Measurements from ENCODE around the gene LRRC61. TPM values are rescaled to one million over a fixed set of nuclear protein-coding genes. Genes with fewer than 3 reads are reported as not detected.

Gene LRRC61
- polyA plus RNA-seq, 1 donor (not counting 4 experiments of a cell fraction or from before 2014, with no cell fraction given), result 1.0 TPM

GRCh38 chr7:150336746-150337145, 13.6 kb downstream of the LRRC61 start:
- Histone ChIP-seq H3K36me3 (ENCODE audit: control insufficient read depth in 2 of 2, extremely low read depth in 1 of 2, insufficient read depth in 2 of 2, low read length in 2 of 2) (no peaks in the 10 kb centered on the region), H3K4me2 (ENCODE audit: control insufficient read depth, extremely low read depth, insufficient read depth, low read depth, low read length) (no peak overlapping the region), H2AFZ (ENCODE audit: control insufficient read depth, low read length) (no peak overlapping the region), H4K20me1 (ENCODE audit: control insufficient read depth, extremely low read depth, insufficient read depth, low read length) (no peaks in the 10 kb centered on the region), H3K27me3 (ENCODE audit: control insufficient read depth, extremely low read depth, insufficient read depth, low read length) (peaks cover 25% of the 10 kb centered on the region), H3K9ac (ENCODE audit: control insufficient read depth, extremely low read depth, insufficient read depth, low read length) (no peak overlapping the region), H3K4me1 (ENCODE audit: control insufficient read depth, extremely low read depth, insufficient read depth, low read length) (no peaks in the 10 kb centered on the region), H3K79me2 (ENCODE audit: control insufficient read depth, insufficient read depth, low read length) (no peaks in the 10 kb centered on the region), H3K9me3 (ENCODE audit: control insufficient read depth, low read depth, low read length) (no peaks in the 10 kb centered on the region), H3K9me1 (ENCODE audit: control insufficient read depth, extremely low read depth, insufficient read depth, low read length) (no peaks in the 10 kb centered on the region), H3K27ac (ENCODE audit: control insufficient read depth, insufficient read depth, low read length) (no peak overlapping the region), H3K4me3 (ENCODE audit: control insufficient read depth in 2 of 3, extremely low read depth in 1 of 3, insufficient read depth in 2 of 3, low read depth in 1 of 3, low read length in 3 of 3) (no peak overlapping the region)
- DNase-seq (ENCODE audit: low read depth, low spot score) (no peak), FAIRE-seq (no peak)
- dilution Hi-C loops (cut with MboI; ENCODE audit: extremely low pct_ligation_motif_present, low sequenced_read_pairs), result no loop called here
- TF ChIP-seq EZH2 (IDR thresholded peaks at IDR 0.05; ENCODE audit: low read length) (no peak), CTCF (optimal IDR thresholded peaks at IDR 0.05 in 1 of 3, IDR thresholded peaks at IDR 0.05 in 1 of 3, conservative IDR thresholded peaks at IDR 0.05 in 1 of 3; ENCODE audit: extremely low read depth in 1 of 3, insufficient read depth in 2 of 3, low read length in 3 of 3) (no peak)

GRCh38 chr7:150337179-150337578, 14.0 kb downstream of the LRRC61 start:
- no peak for FAIRE-seq
- H3K9ac ChIP-seq (ENCODE audit: control insufficient read depth, extremely low read depth, insufficient read depth, low read length), result no peak overlapping the region
- dilution Hi-C loops (cut with MboI; ENCODE audit: extremely low pct_ligation_motif_present, low sequenced_read_pairs), result no loop called here

More at GRCh38 chr7:150337179-150337578, 14.0 kb downstream of the LRRC61 start:
- no peaks in the 10 kb centered on the region for H4K20me1 ChIP-seq (ENCODE audit: control insufficient read depth, extremely low read depth, insufficient read depth, low read length)
- no peaks in the 10 kb centered on the region for H3K79me2 ChIP-seq (ENCODE audit: control insufficient read depth, insufficient read depth, low read length)
- no peaks in the 10 kb centered on the region for H3K9me3 ChIP-seq (ENCODE audit: control insufficient read depth, low read depth, low read length)
- H3K4me2 ChIP-seq (ENCODE audit: control insufficient read depth, extremely low read depth, insufficient read depth, low read depth, low read length), result no peak overlapping the region
- peaks cover 29% of the 10 kb centered on the region for H3K27me3 ChIP-seq (ENCODE audit: control insufficient read depth, extremely low read depth, insufficient read depth, low read length)
- no peak overlapping the region for H2AFZ ChIP-seq (ENCODE audit: control insufficient read depth, low read length)
- H3K9me1 ChIP-seq (ENCODE audit: control insufficient read depth, extremely low read depth, insufficient read depth, low read length), result no peaks in the 10 kb centered on the region
- TF ChIP-seq EZH2 (IDR thresholded peaks at IDR 0.05; ENCODE audit: low read length) (no peak), CTCF (optimal IDR thresholded peaks at IDR 0.05 in 1 of 3, IDR thresholded peaks at IDR 0.05 in 1 of 3, conservative IDR thresholded peaks at IDR 0.05 in 1 of 3; ENCODE audit: extremely low read depth in 1 of 3, insufficient read depth in 2 of 3, low read length in 3 of 3) (no peak)
- no peak for DNase-seq (ENCODE audit: low read depth, low spot score)
- no peaks in the 10 kb centered on the region for H3K4me1 ChIP-seq (ENCODE audit: control insufficient read depth, extremely low read depth, insufficient read depth, low read length)
- H3K4me3 ChIP-seq (ENCODE audit: control insufficient read depth in 2 of 3, extremely low read depth in 1 of 3, insufficient read depth in 2 of 3, low read depth in 1 of 3, low read length in 3 of 3), result no peak overlapping the region
- no peaks in the 10 kb centered on the region for H3K36me3 ChIP-seq (ENCODE audit: control insufficient read depth in 2 of 2, extremely low read depth in 1 of 2, insufficient read depth in 2 of 2, low read length in 2 of 2)
- no peak overlapping the region for H3K27ac ChIP-seq (ENCODE audit: control insufficient read depth, insufficient read depth, low read length)
